Measurements from ENCODE around the gene FAM227A.

GRCh38 chr22:38531251-38531938, 124.8 kb downstream of the FAM227A start:
- no peak for TF ChIP-seq CTCF (IDR thresholded peaks at IDR 0.05; ENCODE audit: poor library complexity)
- TF ChIP-seq EZH2 (IDR thresholded peaks at IDR 0.05; ENCODE audit: borderline replicate concordance): no peak

All from hepatocyte (in vitro differentiated cells).